Measurements from ENCODE around the gene TMEM231.

Gene TMEM231

GRCh38 chr16:75488322-75488721, 67.7 kb downstream of the TMEM231 start:
- no peak for DNase-seq (ENCODE audit: low spot score)

Measured in Ammon's horn (tissue), 1 donor.